ENCODE results near the gene PLA2R1. TPM values are rescaled to one million over a fixed set of nuclear protein-coding genes. Genes with fewer than 3 reads are reported as not detected.
"Not testable (repeated sequence)": the region's sequence is repeated elsewhere in the genome, so short reads cannot be mapped to it uniquely, and the experiment has no call there.

PLA2R1 gene
- total and polyA plus RNA-seq, 2 of the 4 experiments (the other 2 are of a cell fraction) = 0.43 to 0.54 TPM

DNA sequence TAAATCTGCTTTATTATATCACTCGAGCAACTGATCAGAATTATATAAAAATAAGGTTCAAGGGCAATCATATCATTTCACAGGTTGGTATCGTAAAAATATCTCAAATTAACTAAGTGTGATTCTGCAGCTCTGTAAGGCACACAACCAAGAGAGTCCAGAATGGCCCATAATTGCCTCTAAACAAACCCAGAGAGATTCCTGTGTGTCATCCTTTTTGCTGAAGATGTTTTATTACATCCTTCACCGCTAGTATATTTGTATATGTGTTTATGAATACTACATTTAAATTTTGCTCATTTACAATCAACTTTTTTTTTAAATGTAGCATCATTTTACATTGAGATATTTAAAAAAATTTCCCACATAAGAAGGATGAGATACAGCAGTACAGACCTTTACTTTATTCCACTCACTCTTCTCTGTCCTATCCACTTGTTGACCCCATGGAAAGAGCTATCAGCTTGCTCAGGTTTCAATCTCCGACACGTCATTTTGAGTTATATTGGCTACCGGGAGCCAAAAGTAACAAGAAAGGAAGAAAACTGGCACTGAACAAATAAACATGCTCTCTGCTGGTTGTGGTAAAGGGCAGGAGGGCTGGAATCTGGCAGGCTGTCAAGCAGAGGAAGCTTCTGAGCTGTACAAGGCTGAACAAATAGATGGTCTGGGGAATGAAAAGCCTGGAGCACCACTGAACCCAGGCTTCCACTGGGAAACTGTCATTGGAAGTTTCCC is 23.1 kb downstream of the PLA2R1 start:
- Histone ChIP-seq H3K4ac (ENCODE audit: low read depth, low read length) (no peak overlapping the region), H3K79me1 (ENCODE audit: low read depth in 1 of 2, low read length in 2 of 2) (no peaks in the 10 kb centered on the region)
- CTCF ChIA-PET = interaction anchor here (0.6 to 1.2 kb wide), 2 partner anchors 12 to 31 kb away, joined by 3 to 4 read pairs; no protein-coding TSS in a partner anchor

GRCh38 chr2:160038662-160039061 is 23.8 kb downstream of the PLA2R1 start:
- POLR2A ChIA-PET (ENCODE audit: unreplicated experiment); H3K4me3 ChIP-seq (ENCODE audit: insufficient read depth, low read depth, low read length); in situ Hi-C loops (cut with MboI; ENCODE audit: low sequenced_read_pairs): not testable (repeated sequence)

More for the DNA sequence above, 23.1 kb downstream of the PLA2R1 start:
- H2AK9ac ChIP-seq (replicated peaks; ENCODE audit: low read depth, low read length, poor library complexity) = peak overlapping the region; percentile 56
- no peak overlapping the region for H2AK5ac ChIP-seq (ENCODE audit: low read depth, low read length)
- H3K36me3 ChIP-seq (ENCODE audit: control insufficient read depth, insufficient read depth, low read length) = no peaks in the 10 kb centered on the region
- DNase-seq (peak; percentile 45), ATAC-seq (ENCODE audit: low read depth) (peak; percentile 70)
- H4K8ac ChIP-seq (ENCODE audit: low read depth in 2 of 2, low read length in 2 of 2) = no peak overlapping the region
- H3K27me3 ChIP-seq (ENCODE audit: control insufficient read depth, insufficient read depth, low read length) = peaks cover 22% of the 10 kb centered on the region
- no peak overlapping the region for H3K4me3 ChIP-seq (ENCODE audit: insufficient read depth, low read depth, low read length)
- H3K27ac ChIP-seq (ENCODE audit: insufficient read depth, low read length) = no peak overlapping the region
- no peak overlapping the region for H3K4me2 ChIP-seq (ENCODE audit: low read depth, low read length)
- no peak overlapping the region for H2BK120ac ChIP-seq (ENCODE audit: low read depth, low read length)
- H3K56ac ChIP-seq (ENCODE audit: extremely low read depth, insufficient read depth, low read length) = peak overlapping the region; percentile 11; the same call in 1 of the 2 replicates
- H3K14ac ChIP-seq (replicated peaks; ENCODE audit: low read depth, low read length) = 0 out of 2 replicates have a peak overlapping the region, but pooled peaks have one; percentile 37
- no TSS peak for BruUV-seq (replicated peaks)
- intact Hi-C loops (cut with micrococcal nuclease) (no loop called here), in situ Hi-C loops (cut with MboI; ENCODE audit: low sequenced_read_pairs) (no loop called here), dilution Hi-C loops (cut with HindIII; ENCODE audit: low sequenced_read_pairs, unreplicated experiment) (no loop called here)
- H4K91ac ChIP-seq (ENCODE audit: insufficient read depth, low read depth, low read length) = no peak overlapping the region
- no peaks in the 10 kb centered on the region for H3K9me3 ChIP-seq (ENCODE audit: control insufficient read depth, insufficient read depth, low read length)
- H2BK15ac ChIP-seq (ENCODE audit: low read depth, low read length) = no peak overlapping the region
- WGBS, 2 experiments (ENCODE audit: extremely low coverage in 2 of 2, insufficient read length in 1 of 2) = no CpG with 5 or more reads among the region's 6 CpGs
- no peak overlapping the region for H2BK20ac ChIP-seq (ENCODE audit: low read depth, low read length)
- H3K23ac ChIP-seq (ENCODE audit: low read depth, low read length) = no peak overlapping the region
- no peak overlapping the region for H3K9ac ChIP-seq (ENCODE audit: low read depth, low read length)
- POLR2A ChIA-PET (ENCODE audit: unreplicated experiment) = no interaction called here
- no peak overlapping the region for H2BK5ac ChIP-seq (ENCODE audit: low read depth, low read length, poor library complexity, severe bottlenecking)
- no peak overlapping the region for H4K5ac ChIP-seq (ENCODE audit: low read depth, low read length)
- no peak overlapping the region for H2AFZ ChIP-seq (replicated peaks; ENCODE audit: low read length, poor library complexity)
- no peak overlapping the region for H3K18ac ChIP-seq (ENCODE audit: low read depth, low read length)
- H3K4me1 ChIP-seq (ENCODE audit: control insufficient read depth, insufficient read depth, low read length) = no peaks in the 10 kb centered on the region
- TF ChIP-seq MAFK (IDR thresholded peaks at IDR 0.05; ENCODE audit: low read depth, low read length) = no peak
- no peak for TF ChIP-seq RAD21 (IDR thresholded peaks at IDR 0.05; ENCODE audit: low read length)
- no peak for TF ChIP-seq MAZ (IDR thresholded peaks at IDR 0.05; ENCODE audit: borderline replicate concordance, low read depth, low read length)
- TF ChIP-seq, protein P1, sequence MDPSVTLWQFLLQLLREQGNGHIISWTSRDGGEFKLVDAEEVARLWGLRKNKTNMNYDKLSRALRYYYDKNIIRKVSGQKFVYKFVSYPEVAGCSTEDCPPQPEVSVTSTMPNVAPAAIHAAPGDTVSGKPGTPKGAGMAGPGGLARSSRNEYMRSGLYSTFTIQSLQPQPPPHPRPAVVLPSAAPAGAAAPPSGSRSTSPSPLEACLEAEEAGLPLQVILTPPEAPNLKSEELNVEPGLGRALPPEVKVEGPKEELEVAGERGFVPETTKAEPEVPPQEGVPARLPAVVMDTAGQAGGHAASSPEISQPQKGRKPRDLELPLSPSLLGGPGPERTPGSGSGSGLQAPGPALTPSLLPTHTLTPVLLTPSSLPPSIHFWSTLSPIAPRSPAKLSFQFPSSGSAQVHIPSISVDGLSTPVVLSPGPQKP (IDR thresholded peaks at IDR 0.05; ENCODE audit: borderline replicate concordance, low read depth, low read length) = no peak
- H3K9me1 ChIP-seq (ENCODE audit: insufficient read depth, low read length) = no peaks in the 10 kb centered on the region; the same call in 1 of the 2 replicates
- no peaks in the 10 kb centered on the region for H4K20me1 ChIP-seq (ENCODE audit: insufficient read depth, low read length)

More at GRCh38 chr2:160038662-160039061, 23.8 kb downstream of the PLA2R1 start:
- H3K27ac ChIP-seq (ENCODE audit: insufficient read depth, low read length); H3K9me1 ChIP-seq (ENCODE audit: insufficient read depth, low read length); H2BK5ac ChIP-seq (ENCODE audit: low read depth, low read length, poor library complexity, severe bottlenecking); H4K91ac ChIP-seq (ENCODE audit: insufficient read depth, low read depth, low read length); H3K4me2 ChIP-seq (ENCODE audit: low read depth, low read length); H3K79me1 ChIP-seq (ENCODE audit: low read depth in 1 of 2, low read length in 2 of 2); H3K14ac ChIP-seq (replicated peaks; ENCODE audit: low read depth, low read length); H4K8ac ChIP-seq (ENCODE audit: low read depth in 2 of 2, low read length in 2 of 2); DNase-seq; H2AFZ ChIP-seq (replicated peaks; ENCODE audit: low read length, poor library complexity); H3K36me3 ChIP-seq (ENCODE audit: control insufficient read depth, insufficient read depth, low read length); intact Hi-C loops (cut with micrococcal nuclease); H3K4ac ChIP-seq (ENCODE audit: low read depth, low read length); dilution Hi-C loops (cut with HindIII; ENCODE audit: low sequenced_read_pairs, unreplicated experiment); BruUV-seq (replicated peaks); H2AK9ac ChIP-seq (replicated peaks; ENCODE audit: low read depth, low read length, poor library complexity); H3K56ac ChIP-seq (ENCODE audit: extremely low read depth, insufficient read depth, low read length); H3K18ac ChIP-seq (ENCODE audit: low read depth, low read length); H4K5ac ChIP-seq (ENCODE audit: low read depth, low read length); CTCF ChIA-PET; H2BK120ac ChIP-seq (ENCODE audit: low read depth, low read length); H4K20me1 ChIP-seq (ENCODE audit: insufficient read depth, low read length); H3K4me1 ChIP-seq (ENCODE audit: control insufficient read depth, insufficient read depth, low read length); ATAC-seq (ENCODE audit: low read depth); H2BK15ac ChIP-seq (ENCODE audit: low read depth, low read length); H3K9me3 ChIP-seq (ENCODE audit: control insufficient read depth, insufficient read depth, low read length); H2BK20ac ChIP-seq (ENCODE audit: low read depth, low read length); H3K23ac ChIP-seq (ENCODE audit: low read depth, low read length); H2AK5ac ChIP-seq (ENCODE audit: low read depth, low read length); H3K9ac ChIP-seq (ENCODE audit: low read depth, low read length): not testable (repeated sequence)
- H3K27me3 ChIP-seq (ENCODE audit: control insufficient read depth, insufficient read depth, low read length) = peaks cover 19% of the 10 kb centered on the region
- WGBS, 2 experiments (ENCODE audit: extremely low coverage in 2 of 2, insufficient read length in 1 of 2) = 89% methylated on average over 7 of the region's 8 CpGs; no CpG with 5 or more reads in 1 of the 2 experiments
